CD4-positive, alpha-beta memory T cell (primary cell): ENCODE measurements around the gene USP14. TPM values are rescaled to one million over a fixed set of nuclear protein-coding genes. Genes with fewer than 3 reads are reported as not detected.

Experiments
- CTCF ChIA-PET: fragments of 350-600 bp; sonication (Branson Sonifier 250); formaldehyde crosslinking; loops from one replicate; lab custom pipeline; 2021; ENCODE audit warnings: inconsistent platforms; ENCODE audit not compliant: partially characterized antibody; lab: Charles Lee
- POLR2A ChIA-PET: fragments of 350-600 bp; sonication (Branson Sonifier 250); formaldehyde crosslinking; loops from one replicate; lab custom pipeline; 2021; ENCODE audit not compliant: partially characterized antibody; lab: Charles Lee
- DNase-seq, 5 donors: peaks; one replicate each; pipeline versions ENCODE4 v3.0.0 to v3.0.0-alpha.2; 2020 to 2022; ENCODE audit warnings: mixed read lengths in 1 of 5
- H3K27ac ChIP-seq: one replicate; pipeline ENCODE4 v1.7.0; 2013; ENCODE audit warnings: low read depth, low read length
- H3K27me3 ChIP-seq: 2 replicates; pipeline ENCODE4 v1.7.0; 2013; ENCODE audit warnings: mild to moderate bottlenecking, low read length, moderate library complexity; ENCODE audit not compliant: insufficient read depth
- H3K36me3 ChIP-seq: 2 replicates; pipeline ENCODE4 v1.7.0; 2013; ENCODE audit warnings: mild to moderate bottlenecking, low read length, moderate library complexity; ENCODE audit not compliant: insufficient read depth
- H3K4me1 ChIP-seq: 2 replicates; pipeline ENCODE4 v1.7.0; 2013; ENCODE audit warnings: mild to moderate bottlenecking, low read length, moderate library complexity; ENCODE audit not compliant: insufficient read depth
- H3K4me3 ChIP-seq, 2 donors: one replicate each; pipeline ENCODE4 v1.7.0; 2013; ENCODE audit warnings: low read length in 2 of 2, mild to moderate bottlenecking in 1 of 2
- H3K9me3 ChIP-seq, 2 donors: one replicate each; pipeline ENCODE4 v1.7.0; 2013; ENCODE audit warnings: low read length in 2 of 2, control low read depth in 1 of 2; ENCODE audit not compliant: control insufficient read depth in 1 of 2
- H3K27ac Mint-ChIP-seq, 7 donors: one replicate each; pipeline ENCODE4 v1.8.0; 2020 to 2021; ENCODE audit warnings: mixed read lengths in 7 of 7, mild to moderate bottlenecking in 6 of 7, inconsistent platforms in 3 of 7, moderate library complexity in 3 of 7
- H3K27me3 Mint-ChIP-seq, 2 donors: one replicate each; pipeline ENCODE4 v1.8.0; 2020 to 2021; ENCODE audit warnings: mixed read lengths in 2 of 2
- H3K36me3 Mint-ChIP-seq, 2 donors: one replicate each; pipeline ENCODE4 v1.8.0; 2020 to 2021; ENCODE audit warnings: mixed read lengths in 2 of 2, inconsistent platforms in 1 of 2, mild to moderate bottlenecking in 1 of 2
- H3K4me1 Mint-ChIP-seq, 4 donors: one replicate each; pipeline ENCODE4 v1.8.0; 2020 to 2021; ENCODE audit warnings: mixed read lengths in 4 of 4, mild to moderate bottlenecking in 1 of 4
- H3K4me3 Mint-ChIP-seq, 8 donors: one replicate each; pipeline ENCODE4 v1.8.0; 2020 to 2021; ENCODE audit warnings: mixed read lengths in 8 of 8, mild to moderate bottlenecking in 7 of 8, moderate library complexity in 6 of 8, inconsistent platforms in 3 of 8
- H3K9me3 Mint-ChIP-seq, 8 donors: one replicate each; pipeline ENCODE4 v1.8.0; 2020 to 2021; ENCODE audit warnings: mixed read lengths in 8 of 8, mild to moderate bottlenecking in 5 of 8, inconsistent platforms in 3 of 8, moderate library complexity in 1 of 8
- intact Hi-C: fragments of 100-400 bp; cut with micrococcal nuclease; formaldehyde crosslinking; loops from one replicate; pipeline ENCODE4 v1.15.1; 2023
- polyA plus RNA-seq, 2 donors: library from polyadenylated mRNA; unstranded; fragments of 300-500 nt; fragmentation: Illumina TruSeq; gene quantifications; one replicate each; pipeline ENCODE4 v1.2.3, GENCODE V29; 2021
- total RNA-seq, 2 experiments: library from RNA; stranded (reverse); gene quantifications; one replicate each; pipeline ENCODE4 v1.2.3, GENCODE V29; 2021

The USP14 gene
- total and polyA plus RNA-seq, 4 experiments from 2014 or later, result 33.3 to 55.9 (median 43.1) TPM

- POLR2A ChIA-PET, result no interaction called here
- CTCF ChIA-PET, result no interaction called here
- Histone ChIP-seq H3K4me1 (no peaks in the 10 kb centered on the region), H3K36me3 (peaks cover 18% of the 10 kb centered on the region), H3K9me3 (no peaks in the 10 kb centered on the region), H3K4me3 (no peak overlapping the region), H3K27me3 (no peaks in the 10 kb centered on the region), H3K27ac (no peak overlapping the region)
- no peak for DNase-seq
- Mint-ChIP-seq H3K27me3 (no peaks in the 10 kb centered on the region), H3K9me3 (no peaks in the 10 kb centered on the region), H3K36me3 (peaks cover 43 to 55% of the 10 kb centered on the region in 2 donors), H3K4me3 (no peak overlapping the region), H3K4me1 (peaks cover 0 to 5% (median 2%) of the 10 kb centered on the region in 4 donors), H3K27ac (peak overlapping the region in 1 of 7 donors; percentile 37)
- intact Hi-C loops, result no loop called here
Measured at GRCh38 chr18:227374-227773, 69.0 kb downstream of the USP14 start.

GRCh38 chr18:227902-228301 is 69.5 kb downstream of the USP14 start:
- Mint-ChIP-seq H3K4me1 (peaks cover 0 to 5% (median 2%) of the 10 kb centered on the region in 4 donors), H3K4me3 (no peak overlapping the region), H3K36me3 (peaks cover 43 to 51% of the 10 kb centered on the region in 2 donors), H3K27ac (peak overlapping the region in 2 of 7 donors; percentile 8 to 28), H3K9me3 (no peaks in the 10 kb centered on the region), H3K27me3 (no peaks in the 10 kb centered on the region)
- POLR2A ChIA-PET, result no interaction called here
- CTCF ChIA-PET, result no interaction called here
- Histone ChIP-seq H3K27me3 (no peaks in the 10 kb centered on the region), H3K4me3 (no peak overlapping the region), H3K9me3 (no peaks in the 10 kb centered on the region), H3K36me3 (peaks cover 13% of the 10 kb centered on the region), H3K4me1 (no peaks in the 10 kb centered on the region), H3K27ac (no peak overlapping the region)
- no peak for DNase-seq
- intact Hi-C loops, result no loop called here

- H3K36me3 ChIP-seq, result peaks cover 12% of the 10 kb centered on the region
Measured at GRCh38 chr18:228586-228985, 70.2 kb downstream of the USP14 start.

GRCh38 chr18:231563-231962 is 73.2 kb downstream of the USP14 start:
- Histone ChIP-seq H3K4me3 (no peak overlapping the region), H3K9me3 (no peaks in the 10 kb centered on the region), H3K27me3 (no peaks in the 10 kb centered on the region), H3K36me3 (no peaks in the 10 kb centered on the region), H3K4me1 (no peaks in the 10 kb centered on the region), H3K27ac (no peak overlapping the region)
- Mint-ChIP-seq H3K27me3 (no peaks in the 10 kb centered on the region), H3K4me1 (peaks cover 0 to 5% (median 2%) of the 10 kb centered on the region in 4 donors), H3K4me3 (no peak overlapping the region), H3K9me3 (no peaks in the 10 kb centered on the region), H3K36me3 (peaks cover 19 to 27% of the 10 kb centered on the region in 2 donors), H3K27ac (peak overlapping the region in 2 of 7 donors; percentile 33 to 39)
- intact Hi-C loops, result no loop called here
- no peak for DNase-seq
- CTCF ChIA-PET, result no interaction called here
- POLR2A ChIA-PET, result interaction anchor here (1.2 kb wide), 1 partner anchor 36 kb away, joined by 4 read pairs; the partner anchor contains the start of gene THOC1

More at GRCh38 chr18:228586-228985, 70.2 kb downstream of the USP14 start:
- peaks cover 0 to 5% (median 2%) of the 10 kb centered on the region in 4 donors for H3K4me1 Mint-ChIP-seq
- Histone ChIP-seq H3K27me3 (no peaks in the 10 kb centered on the region), H3K9me3 (no peaks in the 10 kb centered on the region), H3K27ac (no peak overlapping the region), H3K4me3 (no peak overlapping the region), H3K4me1 (no peaks in the 10 kb centered on the region)
- H3K27ac Mint-ChIP-seq, result peak overlapping the region in 1 of 7 donors; percentile 3
- H3K36me3 Mint-ChIP-seq, result peaks cover 39 to 46% of the 10 kb centered on the region in 2 donors
- H3K27me3 Mint-ChIP-seq, result no peaks in the 10 kb centered on the region
- no peak for DNase-seq
- ChIA-PET CTCF (no interaction called here), POLR2A (no interaction called here)
- H3K4me3 Mint-ChIP-seq, result no peak overlapping the region
- intact Hi-C loops, result no loop called here
- H3K9me3 Mint-ChIP-seq, result no peaks in the 10 kb centered on the region

GRCh38 chr18:240175-240574 is 81.8 kb downstream of the USP14 start:
- CTCF ChIA-PET, result no interaction called here
- intact Hi-C loops, result no loop called here

GRCh38 chr18:245282-245847 is 87.0 kb downstream of the USP14 start:
- H3K27ac ChIP-seq, result no peak overlapping the region
- ChIA-PET CTCF (no interaction called here), POLR2A (no interaction called here)
- Mint-ChIP-seq H3K27ac (peak overlapping the region in 2 of 7 donors; percentile 8 to 14), H3K4me3 (no peak overlapping the region), H3K9me3 (no peaks in the 10 kb centered on the region), H3K4me1 (peaks cover 0 to 4% (median 2%) of the 10 kb centered on the region in 4 donors), H3K36me3 (peaks cover 59 to 67% of the 10 kb centered on the region in 2 donors), H3K27me3 (no peaks in the 10 kb centered on the region)
- no peaks in the 10 kb centered on the region for H3K9me3 ChIP-seq
- peaks cover 18% of the 10 kb centered on the region for H3K36me3 ChIP-seq
- H3K27me3 ChIP-seq, result no peaks in the 10 kb centered on the region
- intact Hi-C loops, result no loop called here
- no peak for DNase-seq
- H3K4me3 ChIP-seq, result no peak overlapping the region
- no peaks in the 10 kb centered on the region for H3K4me1 ChIP-seq

More at GRCh38 chr18:240175-240574, 81.8 kb downstream of the USP14 start:
- no peak for DNase-seq
- H3K4me1 Mint-ChIP-seq, result peaks cover 0 to 4% (median under 1%) of the 10 kb centered on the region in 4 donors
- POLR2A ChIA-PET, result no interaction called here
- Histone ChIP-seq H3K4me3 (no peak overlapping the region), H3K27ac (no peak overlapping the region), H3K9me3 (no peaks in the 10 kb centered on the region), H3K36me3 (no peaks in the 10 kb centered on the region), H3K4me1 (no peaks in the 10 kb centered on the region), H3K27me3 (no peaks in the 10 kb centered on the region)
- H3K4me3 Mint-ChIP-seq, result no peak overlapping the region
- H3K27me3 Mint-ChIP-seq, result no peaks in the 10 kb centered on the region
- H3K36me3 Mint-ChIP-seq, result peaks cover 38 to 41% of the 10 kb centered on the region in 2 donors
- H3K9me3 Mint-ChIP-seq, result no peaks in the 10 kb centered on the region
- H3K27ac Mint-ChIP-seq, result peak overlapping the region in 1 of 7 donors; percentile 2

- Histone ChIP-seq H3K27me3 (no peaks in the 10 kb centered on the region), H3K4me1 (no peaks in the 10 kb centered on the region), H3K4me3 (no peak overlapping the region), H3K27ac (no peak overlapping the region), H3K36me3 (peaks cover 40% of the 10 kb centered on the region), H3K9me3 (no peaks in the 10 kb centered on the region)
- POLR2A ChIA-PET, result no interaction called here
- DNase-seq, result no peak
- Mint-ChIP-seq H3K4me1 (peaks cover 0 to 3% (median 0%) of the 10 kb centered on the region in 4 donors), H3K27me3 (no peaks in the 10 kb centered on the region), H3K27ac (no peak overlapping the region), H3K9me3 (no peaks in the 10 kb centered on the region), H3K36me3 (peaks cover 66 to 79% of the 10 kb centered on the region in 2 donors), H3K4me3 (no peak overlapping the region)
- CTCF ChIA-PET, result no interaction called here
- intact Hi-C loops, result no loop called here
Measured at GRCh38 chr18:248053-248452, 89.7 kb downstream of the USP14 start.
